SU-DHL-6 (cell line): Measurements from ENCODE around the gene CPLX4.

Source experiments
- H2AFZ ChIP-seq: fragments of 200-600 bp; sonication (generic); 2 replicates; pipeline ENCODE4 v1.6.1; 2014; ENCODE audit warnings: low read depth, mild to moderate bottlenecking, moderate library complexity, mixed read lengths, antibody characterized with exemption, low read length; ENCODE audit not compliant: severe bottlenecking
- H3F3A ChIP-seq: fragments of 200-600 bp; shearing (Covaris generic); 2 replicates; pipeline ENCODE4 v1.6.0; 2016; ENCODE audit warnings: antibody characterized with exemption, mild to moderate bottlenecking; ENCODE audit not compliant: insufficient read depth
- H3K27ac ChIP-seq: fragments of 200-600 bp; sonication (generic); 2 replicates; pipeline ENCODE4 v1.5.1; 2016; ENCODE audit warnings: low read depth, mild to moderate bottlenecking, low read length, moderate library complexity, mixed read lengths
- H3K27me3 ChIP-seq: fragments of 200-600 bp; sonication (generic), shearing (Covaris generic); 2 replicates; pipeline ENCODE4 v1.6.0; 2014; ENCODE audit warnings: mild to moderate bottlenecking, low read length
- H3K36me3 ChIP-seq: fragments of 200-600 bp; sonication (generic); 2 replicates; pipeline ENCODE4 v1.6.1; 2014; ENCODE audit warnings: mild to moderate bottlenecking, low read length, mixed read lengths
- H3K4me2 ChIP-seq: fragments of 300-600, 200-600 bp; shearing (Covaris generic), sonication (generic); 2 replicates; pipeline ENCODE4 v1.6.0; 2014; ENCODE audit warnings: low read length, low read depth, mild to moderate bottlenecking; ENCODE audit not compliant: poor library complexity, severe bottlenecking
- H3K4me3 ChIP-seq: fragments of 200-600 bp; sonication (generic); 2 replicates; pipeline ENCODE4 v1.5.1; 2014; ENCODE audit warnings: antibody characterized with exemption, low read length, mild to moderate bottlenecking, mixed read lengths; ENCODE audit not compliant: insufficient read depth, poor library complexity, severe bottlenecking
- H3K79me2 ChIP-seq: fragments of 200-600 bp; sonication (generic); 2 replicates; pipeline ENCODE4 v1.6.1; 2014; ENCODE audit warnings: mild to moderate bottlenecking, low read length, moderate library complexity; ENCODE audit not compliant: insufficient read depth
- H3K9ac ChIP-seq: fragments of 200-600 bp; sonication (generic); 2 replicates; pipeline ENCODE4 v1.7.0; 2014; ENCODE audit warnings: mild to moderate bottlenecking, low read length
- H3K9me2 ChIP-seq: fragments of 200-600 bp; sonication (generic); replicated peaks from 2 replicates; pipeline ENCODE4 v1.6.1; 2014; ENCODE audit warnings: low read length; ENCODE audit not compliant: insufficient read depth
- H3K9me3 ChIP-seq: fragments of 200-600 bp; sonication (generic); 2 replicates; pipeline ENCODE4 v1.6.1; 2014; ENCODE audit warnings: low read length, mixed read lengths; ENCODE audit not compliant: insufficient read depth
- H4K20me1 ChIP-seq: fragments of 200-600 bp; sonication (generic); 2 replicates; pipeline ENCODE4 v1.6.1; 2014; ENCODE audit warnings: low read depth, mild to moderate bottlenecking, antibody characterized with exemption, low read length, moderate library complexity, mixed read lengths
- CTCF ChIP-seq: fragments of 200-600 bp; sonication (generic); IDR thresholded peaks from one replicate; pipeline ENCODE4 v1.5.1; 2017; ENCODE audit warnings: antibody characterized with exemption, mild to moderate bottlenecking, low read length, moderate library complexity; ENCODE audit not compliant: insufficient read depth, poor library complexity, severe bottlenecking
- EZH2phosphoT487 ChIP-seq: fragments of 200-600 bp; sonication (generic), shearing (Covaris generic); conservative IDR thresholded peaks from 2 replicates; pipeline ENCODE4 v1.6.1; 2018; ENCODE audit warnings: mild to moderate bottlenecking, antibody characterized with exemption, low read length, moderate library complexity, mixed read lengths

The CPLX4 gene

GRCh38 chr18:59272891-59273758, 45.3 kb downstream of the CPLX4 start, which contains the start of gene RAX:
TSS of gene RAX (minus strand) at chr18:59273454. CDS start at chr18:59273206, 248 bp downstream.
- Histone ChIP-seq H2AFZ (no peak within 1 kb of the TSS), H3K4me2 (no peak within 1 kb of the TSS), H3K9me2 (no peaks in the 10 kb centered on the region), H3K79me2 (no peaks in the 10 kb centered on the region), H3K9ac (no peak within 1 kb of the TSS), H3K27ac (no peak within 1 kb of the TSS), H3K4me3 (no peak within 1 kb of the TSS), H3K27me3 (0 out of 2 replicates have a peak, but pooled peaks cover 3% of the 10 kb centered on the region), H3K36me3 (no peaks in the 10 kb centered on the region), H4K20me1 (no peaks in the 10 kb centered on the region), H3K9me3 (no peaks in the 10 kb centered on the region), H3F3A (no peaks in the 10 kb centered on the region)
- TF ChIP-seq CTCF (no peak), EZH2phosphoT487 (no peak)

GRCh38 chr18:59272221-59272888, 46.1 kb downstream of the CPLX4 start:
- 0 out of 2 replicates have a peak, but pooled peaks cover 3% of the 10 kb centered on the region for H3K27me3 ChIP-seq
- no peaks in the 10 kb centered on the region for H3K9me3 ChIP-seq
- no peaks in the 10 kb centered on the region for H4K20me1 ChIP-seq
- no peak overlapping the region for H3K4me2 ChIP-seq
- no peak overlapping the region for H3K27ac ChIP-seq
- H3K79me2 ChIP-seq: no peaks in the 10 kb centered on the region
- H3F3A ChIP-seq: no peaks in the 10 kb centered on the region
- H3K36me3 ChIP-seq: no peaks in the 10 kb centered on the region
- H3K9ac ChIP-seq: no peak overlapping the region
- no peaks in the 10 kb centered on the region for H3K9me2 ChIP-seq
- no peak for TF ChIP-seq CTCF
- no peak for TF ChIP-seq EZH2phosphoT487
- H3K4me3 ChIP-seq: no peak overlapping the region
- H2AFZ ChIP-seq: no peak overlapping the region

GRCh38 chr18:59271606-59272220, 46.7 kb downstream of the CPLX4 start:
- no peaks in the 10 kb centered on the region for H3K79me2 ChIP-seq
- H4K20me1 ChIP-seq: no peaks in the 10 kb centered on the region
- no peaks in the 10 kb centered on the region for H3K9me2 ChIP-seq
- 0 out of 2 replicates have a peak, but pooled peaks cover 3% of the 10 kb centered on the region for H3K27me3 ChIP-seq
- H3K4me3 ChIP-seq: no peak overlapping the region
- H3K27ac ChIP-seq: no peak overlapping the region
- H3F3A ChIP-seq: no peaks in the 10 kb centered on the region
- H3K36me3 ChIP-seq: no peaks in the 10 kb centered on the region
- TF ChIP-seq EZH2phosphoT487: no peak
- TF ChIP-seq CTCF: no peak
- no peak overlapping the region for H3K9ac ChIP-seq
- no peaks in the 10 kb centered on the region for H3K9me3 ChIP-seq
- no peak overlapping the region for H3K4me2 ChIP-seq
- no peak overlapping the region for H2AFZ ChIP-seq
